HG03159 (cell line): ENCODE results near the gene ZCCHC18.
"Not testable (repeated sequence)": the region's sequence is repeated elsewhere in the genome, so short reads cannot be mapped to it uniquely, and the experiment has no call there.

ENCODE experiments used
- ATAC-seq: cut with Tn5 transposase; IDR thresholded peaks from one replicate; pipeline ENCODE4 v1.9.1; 2021; ENCODE audit warnings: mild to moderate bottlenecking, moderate library complexity; ENCODE audit not compliant: unreplicated experiment

The ZCCHC18 gene

DNA sequence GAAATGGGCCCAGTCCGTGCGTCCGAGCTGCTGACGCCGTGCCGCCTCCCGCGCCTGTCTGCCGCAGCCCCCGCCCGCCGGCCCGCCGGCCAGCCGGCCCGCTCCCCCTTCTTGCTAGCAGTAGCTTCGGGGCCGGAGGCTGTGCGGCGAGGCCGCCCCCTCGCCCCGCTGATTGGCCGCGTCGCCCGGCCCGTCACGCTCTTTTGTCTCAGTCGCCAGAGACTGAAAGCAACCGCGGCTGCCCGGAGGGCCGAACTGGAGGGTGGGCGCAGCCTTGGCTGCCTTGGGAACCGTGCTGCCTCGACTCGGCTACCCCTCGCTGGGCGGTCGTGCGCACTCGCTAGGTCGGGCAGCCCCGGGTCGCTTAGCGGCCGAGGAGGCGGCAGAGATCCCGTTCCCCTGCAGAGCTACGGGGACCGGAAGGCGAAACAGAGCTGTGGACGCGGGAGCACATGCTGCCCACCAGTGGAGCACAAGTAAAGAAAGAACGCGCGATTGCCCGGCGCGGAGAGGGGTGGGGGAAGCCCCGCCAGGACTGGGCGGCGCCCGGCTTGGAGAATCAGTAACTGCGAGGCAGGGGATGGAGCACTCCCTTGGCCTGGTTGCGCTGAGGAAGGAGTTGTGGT lies at the start of gene ZCCHC18:
TSS of gene ZCCHC18 (plus strand) at position 198 of the 626 bp plus-strand sequence. CDS start 1,589 bp downstream, outside the sequence.
- ATAC-seq, result peak; percentile 65

DNA sequence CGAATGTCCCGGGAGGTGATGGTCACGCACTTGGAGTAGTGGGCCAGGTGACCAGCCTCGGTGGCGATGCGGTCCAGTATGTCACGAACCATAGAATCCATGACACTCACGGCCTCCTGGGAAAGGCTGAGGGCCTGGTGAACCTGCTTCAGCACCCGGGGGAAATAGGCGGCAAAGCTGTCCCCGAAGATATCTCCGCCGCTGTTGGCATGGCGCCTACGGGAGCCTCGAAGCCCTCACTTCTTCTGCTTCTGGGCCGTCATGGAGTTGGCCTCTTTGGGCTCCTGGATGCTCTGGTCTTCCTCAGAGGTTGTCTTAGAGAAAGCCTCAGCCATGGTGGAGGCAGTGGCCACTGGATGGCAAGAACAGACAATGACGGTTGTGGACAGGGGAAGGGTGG lies 49.7 kb upstream of the ZCCHC18 start:
- not testable (repeated sequence) for ATAC-seq

DNA sequence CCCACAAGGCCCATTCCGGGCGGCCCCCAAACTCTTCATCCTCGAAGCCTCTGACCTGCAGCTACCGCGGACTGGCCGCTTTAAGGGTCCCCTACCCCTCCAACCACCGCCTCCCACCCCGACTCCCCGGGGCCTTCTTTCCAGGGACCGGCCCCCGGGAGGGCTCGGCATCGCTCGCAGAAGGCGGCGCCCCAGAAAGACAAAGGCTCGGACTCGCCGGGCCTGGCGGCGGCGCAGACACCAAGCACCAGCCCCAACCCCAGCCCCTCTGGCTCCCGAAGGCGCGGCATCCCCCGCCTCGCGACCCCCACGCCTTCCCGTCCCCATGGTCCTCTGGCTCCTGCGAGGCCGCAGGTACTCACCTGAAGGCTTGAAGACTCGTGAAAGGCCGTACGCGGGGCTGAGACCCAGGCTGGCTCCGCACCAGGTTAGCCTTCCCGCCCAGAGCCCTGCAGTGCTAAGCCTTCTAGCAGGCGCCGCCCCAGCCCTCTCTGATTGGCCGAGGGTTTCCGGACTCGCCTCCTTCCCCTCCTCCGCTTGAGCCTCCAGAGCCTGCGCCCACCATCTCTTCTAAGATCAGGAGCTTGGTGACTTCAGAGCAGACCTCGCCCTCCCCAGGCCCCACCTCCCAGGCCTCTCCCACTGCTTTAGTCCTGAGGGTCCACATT lies 36.4 kb upstream of the ZCCHC18 start, which contains the start of gene TMSB15C:
TSS of gene TMSB15C (minus strand) at position 459 of the 668 bp plus-strand sequence.
- ATAC-seq, result peak; percentile 98

DNA sequence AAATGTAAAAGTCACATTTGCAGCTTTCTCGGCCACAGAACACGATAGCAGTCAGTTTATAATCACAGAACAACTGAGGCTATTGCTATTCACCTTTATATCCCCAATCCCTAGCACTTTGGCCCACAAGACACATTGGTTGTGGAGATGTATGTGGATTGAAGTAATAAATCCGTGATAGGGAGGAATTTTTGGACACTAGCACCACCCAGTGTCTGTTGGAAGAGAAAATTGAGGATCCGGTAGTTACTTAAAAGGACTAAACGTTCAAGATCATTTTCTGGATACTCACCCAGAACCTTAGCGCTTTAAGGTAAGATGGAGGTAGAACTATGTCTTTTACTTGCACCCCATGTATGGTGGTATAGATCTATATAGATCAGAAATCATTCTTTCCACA lies 34.5 kb upstream of the ZCCHC18 start:
- ATAC-seq, result not testable (repeated sequence)

DNA sequence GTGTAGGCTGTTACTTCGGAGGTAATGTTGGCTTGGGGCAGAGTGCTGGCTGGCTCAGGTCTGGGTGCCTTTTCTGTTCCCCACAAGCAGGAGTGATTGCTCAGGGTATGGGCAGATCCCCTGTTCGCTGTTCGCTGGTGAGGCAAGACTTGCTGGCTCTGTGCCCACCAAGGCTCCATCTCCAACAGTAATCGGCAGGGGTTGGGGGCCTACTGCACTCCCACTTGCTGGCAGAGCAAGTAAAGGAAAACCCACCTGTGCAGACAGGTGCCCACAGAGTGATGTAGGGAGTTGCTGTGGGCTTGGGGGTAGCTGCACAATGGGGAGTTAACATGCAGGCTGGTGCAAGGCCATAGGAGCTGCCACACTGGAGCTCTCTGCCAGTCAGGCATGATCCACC lies 28.3 kb upstream of the ZCCHC18 start:
- no peak for ATAC-seq

DNA sequence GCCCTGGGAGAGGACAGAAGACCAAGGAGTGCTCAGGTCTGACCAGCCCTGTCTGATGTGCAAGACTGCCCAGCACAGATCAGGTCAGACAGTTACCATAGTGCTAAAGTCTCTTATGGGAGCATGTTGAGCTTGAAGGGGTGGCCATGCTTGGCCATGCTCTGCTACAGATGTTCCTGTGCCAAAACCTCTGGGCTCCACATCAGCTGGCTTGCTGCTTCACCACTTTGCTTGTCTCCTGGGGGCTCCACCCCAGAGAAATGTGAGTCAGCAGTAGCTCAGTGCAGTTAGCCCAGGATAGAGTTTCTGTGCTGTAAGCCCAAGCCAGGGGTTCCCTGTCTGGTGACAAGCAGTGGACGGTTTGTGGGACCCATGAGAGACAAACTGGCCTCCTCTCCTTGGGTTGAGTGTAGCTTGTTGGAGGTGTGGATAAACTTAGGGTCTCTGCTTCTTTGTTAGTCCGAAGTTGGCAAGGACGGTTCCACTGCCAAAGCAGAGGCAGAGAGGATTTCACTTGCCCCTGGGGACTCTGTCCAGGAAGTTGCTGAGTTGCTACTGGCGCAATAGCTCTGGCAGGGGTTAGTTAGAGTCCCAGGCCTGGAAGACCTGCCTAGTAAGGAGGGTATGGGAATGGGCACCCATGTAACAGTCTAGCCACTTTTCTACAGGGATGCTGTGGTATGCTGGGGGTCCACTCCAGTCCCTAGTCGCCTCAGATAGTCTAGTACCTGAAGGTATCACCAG lies 27.6 kb upstream of the ZCCHC18 start:
- no peak for ATAC-seq

DNA sequence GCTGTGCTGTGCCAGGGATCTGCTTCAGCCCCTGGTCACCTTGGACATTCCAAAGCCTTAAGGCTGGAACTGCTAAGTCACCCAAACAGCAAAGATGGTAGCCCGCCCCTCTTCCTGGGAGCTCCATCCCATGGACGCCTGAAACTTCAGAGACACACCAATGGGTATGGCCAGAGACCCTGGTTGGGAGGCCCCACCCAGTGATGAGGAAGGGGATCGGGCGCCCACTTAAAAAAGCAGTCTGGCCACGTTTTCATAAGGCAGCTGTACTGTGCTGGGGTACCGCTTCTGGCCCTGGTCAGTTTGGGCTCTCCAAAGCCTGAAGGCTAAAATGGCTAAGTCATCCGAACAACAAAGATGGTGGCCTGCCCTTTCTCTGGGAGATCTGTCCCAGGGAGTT lies 26.8 kb upstream of the ZCCHC18 start:
- no peak for ATAC-seq

DNA sequence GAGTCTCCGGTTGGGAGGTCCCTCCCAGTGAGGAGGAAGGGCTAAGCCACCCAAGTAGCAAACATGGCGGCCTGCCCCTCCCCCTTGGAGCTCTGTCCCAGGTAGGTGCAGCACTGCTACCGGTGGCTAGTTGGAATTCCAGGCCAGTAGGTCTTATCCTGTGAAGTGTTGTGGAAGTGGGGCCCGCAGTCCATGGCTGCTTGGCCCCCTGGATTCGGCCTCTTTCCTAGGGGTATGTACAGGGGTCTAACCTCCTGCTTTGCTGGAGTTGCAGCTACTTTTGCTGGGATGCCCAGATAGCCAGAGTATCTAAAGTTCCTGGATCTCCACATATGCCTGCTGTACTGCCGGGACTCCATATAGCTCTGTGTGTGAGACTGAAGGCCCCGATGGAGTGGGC lies 26.4 kb upstream of the ZCCHC18 start:
- no peak for ATAC-seq

DNA sequence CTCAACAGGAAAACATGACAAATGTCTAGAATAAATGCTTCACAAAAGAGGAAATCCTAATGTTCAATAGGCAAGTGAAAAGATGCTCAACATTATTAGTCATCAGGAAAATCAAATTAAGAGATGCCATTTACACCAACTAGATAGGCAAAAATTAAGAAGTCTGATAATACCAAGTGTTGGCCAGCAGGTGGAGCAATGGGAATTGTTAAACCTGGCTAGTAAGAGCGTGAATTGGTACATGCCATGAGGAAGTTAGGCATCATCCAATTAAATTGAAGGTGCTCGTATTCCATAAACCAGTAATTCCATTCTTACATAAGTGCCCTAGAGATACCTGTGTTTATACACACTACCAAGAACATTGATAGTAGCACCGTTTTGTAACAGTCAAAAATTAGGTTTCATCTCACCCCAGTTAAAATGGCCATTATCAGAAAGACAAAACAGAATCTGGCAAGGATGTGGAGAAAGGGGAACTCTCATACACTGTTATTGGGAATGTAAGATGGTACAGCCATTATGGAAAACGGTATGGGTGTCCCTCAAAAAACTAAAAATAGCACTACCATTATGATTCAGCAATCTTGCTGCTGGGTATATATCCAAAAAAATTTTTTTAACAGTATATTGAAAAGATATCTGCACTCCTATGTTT lies 14.0 kb upstream of the ZCCHC18 start:
- ATAC-seq, result peak; percentile 83

DNA sequence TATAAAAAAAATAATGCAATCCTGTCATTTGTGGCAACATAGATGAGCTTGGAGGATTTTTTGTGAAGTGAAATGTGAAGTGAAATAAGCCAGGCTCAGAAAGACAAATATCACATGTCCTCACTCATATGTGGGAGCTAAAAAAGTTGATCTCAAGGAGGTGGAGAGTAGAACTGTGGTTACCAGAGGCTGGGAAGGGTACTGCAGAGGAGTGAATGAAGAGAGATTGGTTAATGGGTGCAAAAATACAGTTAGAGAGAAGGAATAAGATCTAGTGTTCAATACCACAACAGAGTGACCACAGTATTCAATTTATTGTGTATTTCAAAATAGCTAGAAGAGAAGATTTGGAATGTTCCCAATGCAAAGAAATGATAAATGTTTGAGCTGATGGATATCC lies 13.4 kb upstream of the ZCCHC18 start:
- ATAC-seq, result no peak

DNA sequence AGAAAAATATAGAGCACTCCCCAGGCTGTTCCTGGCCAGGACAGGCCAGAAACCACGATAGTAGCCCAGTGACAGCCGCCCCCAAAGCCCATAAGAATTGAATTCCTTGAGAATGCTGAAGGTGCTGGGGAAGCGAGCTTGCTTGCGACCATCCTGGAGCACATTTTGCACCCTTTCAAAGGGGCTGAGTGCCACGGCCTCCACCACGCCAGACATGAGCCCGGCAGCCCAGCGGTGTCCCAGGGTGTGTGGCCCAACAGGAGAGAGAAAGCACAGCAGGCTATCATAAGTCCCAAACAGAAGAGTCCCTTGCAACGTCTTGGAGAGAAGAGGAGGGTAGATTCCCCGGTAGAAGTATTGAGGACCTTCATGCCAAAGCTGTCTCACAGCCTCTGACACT lies 7.6 kb upstream of the ZCCHC18 start:
- no peak for ATAC-seq

DNA sequence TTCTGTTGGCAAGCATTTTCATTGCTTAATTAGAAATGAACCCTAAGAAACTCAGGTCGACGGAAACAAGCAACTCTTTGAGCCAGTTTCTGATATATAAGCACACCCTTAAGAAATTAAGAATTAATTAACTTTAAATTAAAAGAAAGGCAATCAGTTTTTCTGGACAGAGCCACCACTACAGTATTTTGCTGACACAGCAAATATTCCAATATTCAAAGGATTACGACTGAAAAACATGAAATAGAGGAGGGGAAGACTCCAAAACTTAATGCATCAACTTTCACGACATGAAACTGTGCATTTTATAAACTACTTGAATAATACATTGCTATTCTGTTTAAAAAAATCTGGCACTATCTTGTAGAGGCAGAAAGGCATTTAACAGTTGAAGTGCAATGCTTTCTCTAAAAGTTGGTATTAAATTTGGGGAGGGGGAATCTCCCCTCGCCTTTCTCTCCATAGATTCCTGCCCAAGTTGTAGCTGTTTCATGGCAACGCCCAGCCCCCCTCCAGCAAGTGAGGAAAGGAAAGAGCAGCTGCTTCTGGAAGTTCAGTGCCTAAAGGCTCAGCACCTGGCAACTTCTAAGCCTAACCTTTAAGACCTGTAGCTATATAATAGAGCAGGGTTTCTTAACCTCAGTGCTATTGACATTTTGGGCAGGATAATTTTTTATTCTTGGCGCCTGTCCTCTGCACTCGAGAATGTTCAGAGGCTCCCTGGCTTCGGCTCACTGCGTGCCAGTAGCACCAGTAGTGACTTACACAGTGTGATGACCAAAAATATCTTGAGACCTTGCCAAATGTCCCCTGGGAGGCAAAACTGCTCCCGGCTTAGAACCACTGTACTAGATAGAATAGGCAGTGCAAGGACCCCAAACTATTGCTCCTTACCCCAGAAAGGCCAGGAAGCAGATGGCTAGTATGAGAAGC lies 6.7 kb upstream of the ZCCHC18 start:
- ATAC-seq, result no peak

DNA sequence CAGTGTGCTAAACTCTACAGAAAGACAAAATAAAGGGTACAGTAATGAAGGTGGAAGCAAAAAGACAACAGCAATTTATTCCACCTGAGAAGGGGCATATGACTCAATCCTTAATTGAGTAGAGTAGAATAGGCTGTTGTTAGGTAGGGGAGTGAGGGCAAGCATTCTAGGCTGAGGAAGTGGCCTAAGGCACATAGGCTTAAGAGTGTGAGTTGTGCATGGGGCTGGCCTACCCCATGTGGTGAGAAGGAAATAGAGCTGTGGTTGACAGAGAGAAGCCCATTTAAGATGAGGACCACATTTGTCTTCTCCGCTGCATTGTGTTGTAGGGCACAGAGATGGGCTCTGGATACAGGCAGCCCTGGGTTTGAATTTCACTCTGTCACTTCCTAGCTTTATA lies 3.4 kb upstream of the ZCCHC18 start:
- ATAC-seq, result no peak

DNA sequence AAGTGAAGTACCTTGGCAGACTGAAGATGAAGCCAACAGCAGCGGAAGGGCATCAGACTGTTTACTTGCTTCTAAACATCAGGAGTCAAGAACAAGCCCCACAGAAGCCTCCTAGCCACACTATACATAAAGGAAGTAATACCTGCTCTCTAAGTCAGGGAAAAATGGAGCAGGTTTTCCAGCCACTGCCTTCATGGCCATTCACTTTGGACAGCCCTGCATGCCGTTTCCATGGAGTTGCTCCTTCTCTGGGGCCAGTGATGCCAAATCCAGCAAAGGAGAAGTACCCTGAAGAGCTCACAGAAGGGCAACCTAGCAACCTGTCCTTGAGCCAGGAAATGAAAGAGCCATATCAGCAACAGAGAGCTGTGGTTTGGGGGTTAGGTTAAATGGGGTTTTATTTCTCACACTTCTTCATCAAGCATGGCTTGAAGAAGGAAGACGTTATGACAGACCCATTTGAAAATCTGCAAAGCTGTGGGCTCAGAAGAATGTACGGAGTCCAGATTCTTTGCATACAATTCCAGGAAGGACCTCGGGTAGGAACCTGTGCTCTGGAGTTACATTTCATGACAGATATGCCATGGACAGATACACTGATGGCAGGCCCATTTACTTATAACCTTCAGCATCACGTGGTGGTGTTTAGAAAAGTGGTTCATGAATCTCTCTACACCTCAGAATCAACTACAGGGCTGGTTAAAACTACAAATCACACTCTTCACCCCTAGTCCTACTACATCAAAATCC lies 1.7 kb upstream of the ZCCHC18 start:
- peak; percentile 44 for ATAC-seq

DNA sequence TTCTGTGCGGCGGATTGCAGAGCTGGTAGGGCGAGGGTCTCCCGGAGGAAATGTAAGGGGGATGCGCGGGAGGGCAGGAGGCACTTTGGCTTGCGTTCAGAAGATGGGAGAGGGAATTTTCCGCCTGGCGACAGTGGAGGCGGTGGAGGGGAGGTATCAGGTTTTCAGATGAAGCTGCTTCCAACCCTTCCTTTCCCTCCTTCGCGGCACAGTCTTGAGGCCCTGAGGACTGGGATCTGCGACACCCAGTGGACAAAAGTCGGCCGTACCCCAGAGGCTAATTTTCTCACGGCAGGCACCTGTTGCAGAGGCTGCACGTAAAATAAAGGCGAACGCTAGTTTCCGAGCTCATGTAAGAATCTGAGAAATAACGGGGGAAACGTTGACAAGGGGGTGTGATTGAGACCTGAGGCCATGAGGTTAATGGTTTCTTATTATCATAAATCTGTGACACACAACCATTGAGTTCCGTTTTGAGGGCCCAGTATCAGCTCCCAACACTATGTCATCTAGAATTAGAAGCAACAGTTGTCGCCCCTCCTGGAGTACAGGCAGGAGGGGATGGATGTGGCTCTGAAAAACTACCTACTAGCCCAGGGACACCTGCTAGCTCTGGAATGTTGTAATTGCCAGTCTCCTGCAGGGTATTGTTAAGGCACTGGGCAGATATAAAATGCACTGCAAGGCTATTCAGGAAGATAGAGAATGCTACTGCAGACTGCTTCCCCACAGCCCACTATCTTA lies 1.1 kb downstream of the ZCCHC18 start:
- ATAC-seq, result peak; percentile 42

DNA sequence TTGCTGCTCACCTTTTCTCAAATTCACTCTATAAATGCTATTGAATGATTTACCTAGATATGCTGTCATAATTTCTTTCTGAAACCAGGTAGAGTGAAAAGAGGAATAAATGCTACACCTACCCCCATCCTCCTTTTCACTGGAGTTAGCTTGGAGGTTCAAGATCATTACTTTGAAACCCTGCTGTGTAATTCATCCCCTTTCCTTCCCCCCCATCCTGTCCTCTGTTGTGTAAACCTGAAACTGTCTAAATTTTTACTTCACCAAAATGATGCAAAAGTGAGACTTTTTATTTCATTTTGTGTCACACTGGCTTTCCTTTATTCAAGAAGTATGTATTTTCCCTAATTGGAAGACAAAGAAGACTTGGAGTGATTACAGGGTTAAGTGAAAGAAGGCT lies 5.4 kb downstream of the ZCCHC18 start:
- ATAC-seq, result no peak

DNA sequence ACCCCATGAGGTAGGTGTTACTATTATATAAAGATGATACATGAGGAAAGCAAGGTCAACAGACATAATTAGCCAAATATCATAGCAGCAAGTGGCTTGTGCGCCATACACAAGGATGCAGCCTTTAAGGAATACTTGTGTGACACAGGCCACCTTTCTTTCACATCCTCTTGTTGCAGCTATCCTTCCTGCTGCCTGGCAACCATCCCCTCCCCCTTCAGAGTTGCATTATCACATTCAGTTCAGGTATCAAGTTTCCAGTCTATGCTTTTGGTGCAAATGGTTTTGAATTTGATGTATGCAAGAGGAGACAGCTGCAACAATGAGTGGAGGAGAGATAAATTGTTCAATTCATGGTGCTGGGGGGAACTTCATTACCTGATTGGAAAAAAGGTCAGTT lies 6.4 kb downstream of the ZCCHC18 start:
- ATAC-seq, result no peak

DNA sequence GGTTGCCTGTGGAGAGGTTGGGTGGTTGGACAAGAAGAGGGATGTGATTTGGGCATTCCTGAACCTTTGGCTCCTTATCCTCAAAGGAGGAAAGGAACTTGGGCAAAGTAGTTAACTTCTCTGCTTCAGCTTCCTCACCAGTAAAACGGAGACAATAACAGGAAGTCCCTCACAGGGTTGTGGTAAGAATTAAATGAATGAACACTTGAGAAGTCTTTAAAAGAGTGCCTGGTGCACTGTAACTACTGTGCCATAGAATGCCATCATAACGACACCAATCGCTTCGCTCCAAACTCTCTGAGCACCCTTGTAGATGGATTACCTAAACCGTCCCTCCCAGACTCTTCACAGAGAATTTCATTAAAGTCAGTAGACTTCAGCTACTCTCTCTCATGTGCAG lies 10.5 kb downstream of the ZCCHC18 start:
- no peak for ATAC-seq

DNA sequence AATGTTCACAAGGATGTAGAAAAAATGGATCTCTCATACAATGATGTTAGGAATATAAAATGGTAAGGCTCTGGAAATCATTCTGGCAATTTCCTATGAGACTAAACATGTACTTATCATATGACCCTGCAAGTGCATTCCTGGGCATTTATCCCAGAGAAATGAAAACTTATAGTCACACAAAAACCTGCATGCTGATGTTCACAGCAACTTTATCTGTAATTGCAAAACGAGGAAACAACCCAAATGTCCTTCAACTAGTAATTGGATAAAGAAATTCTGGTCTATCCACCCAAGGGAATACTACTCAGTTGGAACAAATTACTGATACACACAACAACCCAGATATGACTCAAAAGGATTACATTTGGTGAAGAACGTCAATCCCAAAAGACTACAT lies 14.5 kb downstream of the ZCCHC18 start:
- no peak for ATAC-seq
